ENCODE measurements around the gene ISX. TPM values are rescaled to one million over a fixed set of nuclear protein-coding genes. Genes with fewer than 3 reads are reported as not detected.

ISX gene
- total and polyA plus RNA-seq, 8 donors: 0.55 to 53.0 TPM; not detected in 6

DNA sequence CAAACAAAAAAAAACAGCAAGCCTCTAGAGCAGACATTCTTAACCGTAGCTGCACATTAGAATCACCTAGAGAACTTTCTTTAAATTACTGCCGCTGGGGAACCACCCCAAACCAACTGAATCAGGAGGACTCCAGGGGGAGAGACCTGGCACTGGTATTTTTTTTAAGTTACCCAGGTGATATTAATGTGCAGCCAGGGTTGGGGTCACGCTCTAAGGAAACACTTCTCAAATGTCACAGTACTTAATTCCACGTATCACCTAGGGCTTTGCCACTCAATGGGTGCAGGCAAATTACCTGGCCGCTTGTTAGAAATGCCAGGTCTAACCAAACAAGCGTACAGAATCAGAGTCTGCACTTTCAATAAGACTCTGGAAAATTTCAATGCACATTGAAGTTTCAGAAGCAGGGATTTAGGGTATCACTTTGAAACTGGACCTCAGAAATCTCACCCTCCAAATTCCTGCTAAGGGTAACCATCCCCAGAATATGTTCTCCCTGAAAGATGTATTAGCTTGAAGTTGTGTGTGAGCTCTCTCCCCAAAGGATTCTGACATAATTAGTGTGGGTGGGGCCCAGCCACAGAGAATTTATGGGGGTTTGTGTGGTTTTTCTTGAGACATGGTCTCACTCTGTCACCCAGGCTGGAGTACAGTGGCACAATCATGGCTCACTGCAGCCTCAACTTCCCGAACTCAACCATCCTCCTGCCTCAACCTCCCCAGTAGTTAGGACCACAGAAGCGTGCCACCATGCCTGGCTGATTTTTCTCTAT is 12.7 kb upstream of the ISX start:
- Histone ChIP-seq H3K36me3 (no peaks in the 10 kb centered on the region), H3K4me1 (no peaks in the 10 kb centered on the region), H3K9me3 (peaks cover 0 to 14% (median 7%) of the 10 kb centered on the region in 4 donors), H3K4me3 (no peak overlapping the region), H3K27ac (no peak overlapping the region), H3K27me3 (peaks cover 0 to 16% (median 0%) of the 10 kb centered on the region in 3 donors)
- intact Hi-C loops (cut with DNase I; ENCODE audit: low total_unique reads): no loop called here
- WGBS, 5 donors: 51 to 76% (median 61%) methylated on average over 8 of the region's 8 CpGs
- TF ChIP-seq EP300 (IDR thresholded peaks at IDR 0.05) (no peak), POLR2A (IDR thresholded peaks at IDR 0.05) (no peak), POLR2AphosphoS5 (IDR thresholded peaks at IDR 0.05) (no peak), CTCF (IDR thresholded peaks at IDR 0.05) (no peak)
- DNase-seq: no peak

DNA sequence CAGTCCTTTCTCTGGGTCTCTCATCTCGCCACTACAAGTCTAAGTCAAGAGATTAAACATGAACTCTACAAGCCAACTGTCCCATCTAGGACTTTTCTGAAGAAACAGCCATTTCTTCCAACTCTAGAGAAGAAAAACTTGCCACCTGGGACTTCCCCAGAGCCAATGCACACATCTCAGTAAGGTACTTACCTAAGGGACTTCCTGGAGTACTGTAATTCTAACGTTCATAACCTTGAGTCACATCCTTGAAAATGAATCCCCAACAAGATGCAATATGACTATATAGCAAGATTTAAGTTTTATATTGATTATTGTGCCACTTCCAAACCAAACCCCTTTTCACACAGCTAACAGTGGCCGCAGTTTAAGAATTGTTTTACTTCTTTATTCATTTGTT is 11.9 kb upstream of the ISX start:
- H3K9me3 ChIP-seq: peaks cover 0 to 18% (median 7%) of the 10 kb centered on the region in 4 donors
- 63 to 73% (median 66%) methylated on average over 2 to 3 of the region's 3 CpGs for WGBS, 5 donors
- no peaks in the 10 kb centered on the region for H3K4me1 ChIP-seq
- peaks cover 0 to 12% (median 0%) of the 10 kb centered on the region in 3 donors for H3K27me3 ChIP-seq
- intact Hi-C loops (cut with DNase I; ENCODE audit: low total_unique reads): no loop called here
- no peak for TF ChIP-seq EP300 (IDR thresholded peaks at IDR 0.05)
- TF ChIP-seq CTCF (IDR thresholded peaks at IDR 0.05): no peak
- TF ChIP-seq POLR2A (IDR thresholded peaks at IDR 0.05): no peak
- TF ChIP-seq POLR2AphosphoS5 (IDR thresholded peaks at IDR 0.05): no peak
- no peak for DNase-seq
- no peak overlapping the region for H3K27ac ChIP-seq
- H3K4me3 ChIP-seq: no peak overlapping the region
- no peaks in the 10 kb centered on the region for H3K36me3 ChIP-seq

DNA sequence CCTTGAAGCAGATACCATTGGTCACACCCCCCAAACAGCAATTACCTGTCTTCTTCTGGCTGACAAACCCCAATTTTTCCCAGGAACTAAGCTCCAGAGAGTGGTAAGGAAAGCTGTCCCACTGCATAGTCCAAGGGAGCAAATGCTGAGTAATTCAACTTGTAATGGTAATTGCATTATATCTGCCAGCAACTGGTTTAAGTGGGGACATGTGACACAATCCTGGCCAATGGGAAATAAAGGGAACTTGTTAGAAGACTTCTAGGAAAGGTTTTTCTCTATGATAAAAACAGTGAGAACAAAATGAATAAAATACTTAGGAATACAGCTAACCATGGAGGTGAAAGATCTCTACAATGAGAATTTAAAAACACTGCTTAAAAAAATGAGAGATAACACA is 9.5 kb upstream of the ISX start:
- Histone ChIP-seq H3K4me3 (no peak overlapping the region), H3K27me3 (peaks cover 0 to 7% (median 0%) of the 10 kb centered on the region in 3 donors), H3K36me3 (no peaks in the 10 kb centered on the region), H3K4me1 (no peaks in the 10 kb centered on the region), H3K27ac (no peak overlapping the region), H3K9me3 (peaks cover 0 to 24% (median 7%) of the 10 kb centered on the region in 4 donors)
- TF ChIP-seq CTCF (IDR thresholded peaks at IDR 0.05): no peak
- DNase-seq: no peak
- intact Hi-C loops (cut with DNase I; ENCODE audit: low total_unique reads): no loop called here

DNA sequence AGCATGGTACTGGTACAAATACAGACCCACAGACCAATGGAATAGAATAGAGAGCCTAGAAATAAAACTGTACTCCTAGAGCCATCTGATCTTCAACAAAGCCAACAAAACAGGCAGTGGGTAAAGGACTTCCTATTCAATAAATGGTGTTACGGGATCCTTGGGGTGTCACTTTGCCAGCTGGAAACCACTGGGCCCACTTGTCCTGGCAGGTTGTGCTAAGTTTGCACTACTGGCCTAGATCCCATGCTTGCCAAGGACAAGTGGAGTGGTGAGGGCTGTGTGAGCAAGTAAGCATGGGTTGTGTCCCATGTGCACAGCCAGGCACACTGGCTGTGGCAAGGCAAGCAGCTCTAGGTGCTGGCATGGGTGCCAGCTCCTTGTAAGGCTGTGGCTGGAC is 8.8 kb upstream of the ISX start:
- no peaks in the 10 kb centered on the region for H3K4me1 ChIP-seq
- H3K36me3 ChIP-seq: no peaks in the 10 kb centered on the region
- peaks cover 0 to 7% (median 0%) of the 10 kb centered on the region in 3 donors for H3K27me3 ChIP-seq
- peaks cover 0 to 24% (median 7%) of the 10 kb centered on the region in 4 donors for H3K9me3 ChIP-seq
- no peak for DNase-seq
- H3K4me3 ChIP-seq: no peak overlapping the region
- TF ChIP-seq POLR2A (IDR thresholded peaks at IDR 0.05) (no peak), CTCF (IDR thresholded peaks at IDR 0.05) (no peak), POLR2AphosphoS5 (IDR thresholded peaks at IDR 0.05) (no peak)
- H3K27ac ChIP-seq: no peak overlapping the region
- WGBS, 5 donors: 94 to 100% (median 100%) methylated on average over 1 of the region's 1 CpG
- intact Hi-C loops (cut with DNase I; ENCODE audit: low total_unique reads): no loop called here

Data from stomach (tissue), 9 donors.